HG02623 (cell line): ENCODE results near the gene TMEM45A.
"Not testable (repeated sequence)": the region's sequence is repeated elsewhere in the genome, so short reads cannot be mapped to it uniquely, and the experiment has no call there.

ENCODE experiments used
- ATAC-seq: cut with Tn5 transposase; IDR thresholded peaks from one replicate; pipeline ENCODE4 v1.9.1; 2021; ENCODE audit warnings: moderate library complexity; ENCODE audit not compliant: unreplicated experiment

TMEM45A gene

GRCh38 chr3:100482176-100482575, 10.2 kb upstream of the TMEM45A start:
- no peak for ATAC-seq

- no peak for ATAC-seq
Measured at GRCh38 chr3:100483529-100483928, 8.9 kb upstream of the TMEM45A start.

- ATAC-seq: no peak
Measured at GRCh38 chr3:100486808-100487207, 5.6 kb upstream of the TMEM45A start.

- ATAC-seq: no peak
Measured at GRCh38 chr3:100489118-100489517, 3.3 kb upstream of the TMEM45A start.

- no peak for ATAC-seq
Measured at GRCh38 chr3:100496711-100497261, 4.4 kb downstream of the TMEM45A start.

- no peak for ATAC-seq
Measured at GRCh38 chr3:100499651-100500050, 7.2 kb downstream of the TMEM45A start.

GRCh38 chr3:100500320-100500880, 8.0 kb downstream of the TMEM45A start:
- ATAC-seq: no peak

- ATAC-seq: no peak
Measured at GRCh38 chr3:100503448-100503847, 11.0 kb downstream of the TMEM45A start.

- ATAC-seq: no peak
Measured at GRCh38 chr3:100506355-100506754, 13.9 kb downstream of the TMEM45A start.

- not testable (repeated sequence) for ATAC-seq
Measured at GRCh38 chr3:100509818-100510217, 17.4 kb downstream of the TMEM45A start.

- no peak for ATAC-seq
Measured at GRCh38 chr3:100516232-100516631, 23.8 kb downstream of the TMEM45A start.

GRCh38 chr3:100516838-100517237, 24.4 kb downstream of the TMEM45A start:
- no peak for ATAC-seq

- no peak for ATAC-seq
Measured at GRCh38 chr3:100517276-100517675, 24.9 kb downstream of the TMEM45A start.

GRCh38 chr3:100518244-100518643, 25.8 kb downstream of the TMEM45A start:
- ATAC-seq: no peak

GRCh38 chr3:100518983-100519382, 26.6 kb downstream of the TMEM45A start:
- ATAC-seq: no peak

- ATAC-seq: no peak
Measured at GRCh38 chr3:100521439-100521845, 29.0 kb downstream of the TMEM45A start.

GRCh38 chr3:100522125-100522524, 29.7 kb downstream of the TMEM45A start:
- ATAC-seq: no peak

- ATAC-seq: no peak
Measured at GRCh38 chr3:100523050-100523760, 30.8 kb downstream of the TMEM45A start.

- ATAC-seq: no peak
Measured at GRCh38 chr3:100525753-100526612, 33.6 kb downstream of the TMEM45A start.

GRCh38 chr3:100526613-100527346, 34.4 kb downstream of the TMEM45A start:
- ATAC-seq: no peak

GRCh38 chr3:100527347-100527735, 34.9 kb downstream of the TMEM45A start:
- no peak for ATAC-seq
